MCF 10A (cell line): ENCODE measurements around the gene LYSMD4. TPM values are rescaled to one million over a fixed set of nuclear protein-coding genes. Genes with fewer than 3 reads are reported as not detected.

ENCODE experiments used
- BruUV-seq: library from RNA; stranded (reverse); fragments of 400-500 nt; replicated peaks from 2 replicates; lab custom pipeline; 2021; lab: Mats Ljungman, UMichigan
- CTCF ChIA-PET: fragments of 300-600 bp; sonication (Branson Sonifier 250); formaldehyde crosslinking; extraction: SDS; loops from one replicate; lab custom pipeline; 2021; ENCODE audit warnings: antibody characterized with exemption, inconsistent platforms; lab: Yijun Ruan, JAX
- POLR2A ChIA-PET: fragments of 300-600, 350-650 bp; sonication (Branson Sonifier 250); formaldehyde crosslinking; extraction: SDS; loops from one replicate; lab custom pipeline; 2020; ENCODE audit warnings: antibody characterized with exemption, inconsistent platforms; lab: Yijun Ruan, JAX
- DNase-seq: peaks from one replicate; pipeline ENCODE4 v3.0.0-alpha.2; 2018; ENCODE audit not compliant: unreplicated experiment
- H3K27ac Mint-ChIP-seq: one replicate; pipeline ENCODE4 v1.8.0; 2022; ENCODE audit warnings: mild to moderate bottlenecking, low read depth, mixed read lengths; ENCODE audit not compliant: unreplicated experiment
- H3K27me3 Mint-ChIP-seq: one replicate; pipeline ENCODE4 v1.8.0; 2022; ENCODE audit warnings: mixed read lengths; ENCODE audit not compliant: insufficient read depth, unreplicated experiment
- H3K36me3 Mint-ChIP-seq: one replicate; pipeline ENCODE4 v1.8.0; 2022; ENCODE audit warnings: mild to moderate bottlenecking, moderate library complexity, mixed read lengths; ENCODE audit not compliant: insufficient read depth, unreplicated experiment
- H3K4me1 Mint-ChIP-seq: one replicate; pipeline ENCODE4 v1.8.0; 2022; ENCODE audit warnings: mixed read lengths; ENCODE audit not compliant: insufficient read depth, unreplicated experiment
- H3K4me3 Mint-ChIP-seq: one replicate; pipeline ENCODE4 v1.8.0; 2022; ENCODE audit warnings: mild to moderate bottlenecking, moderate library complexity, mixed read lengths; ENCODE audit not compliant: unreplicated experiment
- H3K9me3 Mint-ChIP-seq: one replicate; pipeline ENCODE4 v1.8.0; 2022; ENCODE audit warnings: mixed read lengths; ENCODE audit not compliant: unreplicated experiment
- intact Hi-C: fragments of 100-400 bp; cut with micrococcal nuclease; formaldehyde crosslinking; loops from 2 replicates; pipeline ENCODE4 v1.14.1; 2022
- total RNA-seq: library from RNA; stranded (reverse); gene quantifications from 2 replicates; pipeline ENCODE4 v1.2.3, GENCODE V29; 2022
- TF ChIP-seq, protein P1 (sequence below): fragments of 200-600 bp; IDR thresholded peaks from one replicate; pipeline ENCODE4 v1.8.0; 2022; ENCODE audit warnings: antibody characterized with exemption, mild to moderate bottlenecking; ENCODE audit not compliant: unreplicated experiment

The LYSMD4 gene
- total RNA-seq, 1 experiment from 2014 or later = 9.0 TPM

GRCh38 chr15:99726333-99726732 lies 6.9 kb downstream of the LYSMD4 start:
- TF ChIP-seq, protein P1, sequence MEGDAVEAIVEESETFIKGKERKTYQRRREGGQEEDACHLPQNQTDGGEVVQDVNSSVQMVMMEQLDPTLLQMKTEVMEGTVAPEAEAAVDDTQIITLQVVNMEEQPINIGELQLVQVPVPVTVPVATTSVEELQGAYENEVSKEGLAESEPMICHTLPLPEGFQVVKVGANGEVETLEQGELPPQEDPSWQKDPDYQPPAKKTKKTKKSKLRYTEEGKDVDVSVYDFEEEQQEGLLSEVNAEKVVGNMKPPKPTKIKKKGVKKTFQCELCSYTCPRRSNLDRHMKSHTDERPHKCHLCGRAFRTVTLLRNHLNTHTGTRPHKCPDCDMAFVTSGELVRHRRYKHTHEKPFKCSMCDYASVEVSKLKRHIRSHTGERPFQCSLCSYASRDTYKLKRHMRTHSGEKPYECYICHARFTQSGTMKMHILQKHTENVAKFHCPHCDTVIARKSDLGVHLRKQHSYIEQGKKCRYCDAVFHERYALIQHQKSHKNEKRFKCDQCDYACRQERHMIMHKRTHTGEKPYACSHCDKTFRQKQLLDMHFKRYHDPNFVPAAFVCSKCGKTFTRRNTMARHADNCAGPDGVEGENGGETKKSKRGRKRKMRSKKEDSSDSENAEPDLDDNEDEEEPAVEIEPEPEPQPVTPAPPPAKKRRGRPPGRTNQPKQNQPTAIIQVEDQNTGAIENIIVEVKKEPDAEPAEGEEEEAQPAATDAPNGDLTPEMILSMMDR = no peak
- Mint-ChIP-seq H3K36me3 (peaks cover 18% of the 10 kb centered on the region), H3K4me1 (peaks cover 6% of the 10 kb centered on the region), H3K27me3 (no peaks in the 10 kb centered on the region), H3K27ac (no peak overlapping the region), H3K9me3 (no peaks in the 10 kb centered on the region), H3K4me3 (no peak overlapping the region)
- intact Hi-C loops = no loop called here
- ChIA-PET CTCF (no interaction called here), POLR2A (no interaction called here)
- BruUV-seq = no TSS peak
- no peak for DNase-seq

DNA sequence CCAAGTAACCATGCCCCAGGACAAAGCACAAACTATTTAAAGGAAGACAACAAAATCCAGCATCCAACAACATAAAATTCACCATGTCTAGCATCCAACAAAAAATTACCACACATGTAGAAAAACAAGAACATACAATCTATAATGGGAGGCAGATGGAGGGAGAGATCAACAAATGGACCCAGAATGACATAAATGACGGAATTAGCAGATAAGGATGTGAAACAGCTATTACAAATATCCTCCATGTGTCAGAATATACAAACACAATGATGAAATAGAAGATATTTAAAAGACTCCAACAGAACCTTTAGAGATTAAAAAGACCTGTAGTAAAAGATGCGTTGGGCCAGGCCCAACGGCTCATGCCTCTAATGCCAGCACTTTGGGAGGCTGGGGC lies 10.8 kb downstream of the LYSMD4 start:
- DNase-seq = no peak
- POLR2A ChIA-PET = interaction anchor here (0.6 kb wide), 1 partner anchor 9 kb away, joined by 3 read pairs; no protein-coding TSS in a partner anchor
- Mint-ChIP-seq H3K27ac (no peak overlapping the region), H3K27me3 (no peaks in the 10 kb centered on the region), H3K4me1 (peaks cover 9% of the 10 kb centered on the region), H3K9me3 (no peaks in the 10 kb centered on the region), H3K4me3 (no peak overlapping the region), H3K36me3 (peaks cover 15% of the 10 kb centered on the region)
- intact Hi-C loops = no loop called here
- CTCF ChIA-PET = no interaction called here
- TF ChIP-seq, protein P1 = no peak
- no TSS peak for BruUV-seq

DNA sequence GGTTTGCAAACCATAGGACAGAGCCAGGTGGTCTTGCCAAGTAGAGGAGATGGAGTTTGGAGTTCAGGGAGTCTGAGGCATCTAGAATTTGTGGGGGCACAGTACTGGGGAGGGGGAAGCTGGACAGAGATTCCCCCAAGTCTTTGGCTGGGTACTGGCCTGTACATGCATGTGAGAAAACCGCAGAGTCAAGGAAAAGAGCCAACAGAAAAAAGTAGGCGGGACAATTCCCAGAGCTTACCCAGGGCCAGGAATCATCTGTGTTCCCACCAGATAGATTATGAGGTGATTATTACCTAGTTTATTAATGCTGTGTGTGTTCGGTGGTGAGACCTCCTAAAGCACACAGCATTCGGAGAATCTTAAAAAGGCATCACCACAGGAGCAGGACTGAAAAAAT lies 11.3 kb downstream of the LYSMD4 start:
- Mint-ChIP-seq H3K9me3 (no peaks in the 10 kb centered on the region), H3K4me3 (no peak overlapping the region), H3K27ac (no peak overlapping the region), H3K36me3 (peaks cover 15% of the 10 kb centered on the region), H3K27me3 (no peaks in the 10 kb centered on the region), H3K4me1 (peaks cover 9% of the 10 kb centered on the region)
- intact Hi-C loops = no loop called here
- TF ChIP-seq, protein P1 = no peak
- no TSS peak for BruUV-seq
- CTCF ChIA-PET = interaction anchor here (1.0 kb wide), 1 partner anchor 449 kb away, joined by 3 read pairs; no protein-coding TSS in a partner anchor
- POLR2A ChIA-PET = interaction anchor here (0.6 kb wide), 1 partner anchor 8 kb away, joined by 3 read pairs; no protein-coding TSS in a partner anchor
- no peak for DNase-seq

DNA sequence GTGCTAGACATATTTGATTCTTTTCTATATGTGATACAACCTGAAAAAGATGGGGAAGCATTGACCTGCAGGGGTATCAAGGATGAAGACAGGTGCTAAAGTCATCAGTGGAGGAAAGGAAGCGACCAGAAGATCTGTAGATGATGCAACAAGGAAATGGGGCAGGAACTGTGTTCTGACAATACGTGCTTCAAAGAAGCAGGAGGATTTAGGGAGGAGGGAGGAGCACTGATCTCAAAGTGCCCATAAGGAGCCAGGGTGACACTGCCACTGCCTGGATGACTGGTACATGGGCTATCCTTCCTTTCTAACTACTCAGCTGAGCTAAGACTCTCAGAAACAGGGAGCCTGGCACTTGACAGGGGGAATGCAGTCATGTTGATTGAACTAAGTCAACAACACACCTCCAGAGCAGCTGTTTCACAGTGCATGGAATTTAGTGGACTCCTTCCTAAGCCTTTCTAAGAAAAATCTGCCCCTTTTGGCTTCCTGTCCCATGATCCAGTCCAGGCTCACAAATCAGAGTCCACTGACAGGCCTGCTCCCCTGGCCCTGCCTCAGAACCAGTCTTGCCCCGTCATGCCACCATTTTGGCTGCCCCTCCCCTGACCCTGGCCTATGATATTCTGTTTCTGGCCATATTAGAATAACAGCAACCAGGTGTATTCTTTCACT lies 12.0 kb downstream of the LYSMD4 start:
- H3K36me3 Mint-ChIP-seq = peaks cover 21% of the 10 kb centered on the region
- H3K4me3 Mint-ChIP-seq = no peak overlapping the region
- POLR2A ChIA-PET = no interaction called here
- H3K27ac Mint-ChIP-seq = no peak overlapping the region
- no TSS peak for BruUV-seq
- TF ChIP-seq, protein P1 = no peak
- H3K4me1 Mint-ChIP-seq = peaks cover 9% of the 10 kb centered on the region
- H3K27me3 Mint-ChIP-seq = no peaks in the 10 kb centered on the region
- no peaks in the 10 kb centered on the region for H3K9me3 Mint-ChIP-seq
- intact Hi-C loops = no loop called here
- DNase-seq = no peak
- CTCF ChIA-PET = interaction anchor here (1.0 kb wide), 1 partner anchor 449 kb away, joined by 3 read pairs; no protein-coding TSS in a partner anchor
